Bronchial epithelial cell (primary cell): ENCODE data around the gene CHST11. TPM values are rescaled to one million over a fixed set of nuclear protein-coding genes. Genes with fewer than 3 reads are reported as not detected.

Source experiments
- DNase-seq: peaks from one replicate; pipeline ENCODE4 v3.0.0-alpha.2; 2010; ENCODE audit warnings: low read depth
- FAIRE-seq: peaks from 2 replicates; lab custom pipeline; 2011; peaks lifted over from hg19 to GRCh38; lab: Jason Lieb, UNC
- H3K27me3 ChIP-seq: 2 replicates; pipeline ENCODE4 v1.5.1; 2011; ENCODE audit warnings: low read length; ENCODE audit not compliant: control insufficient read depth, insufficient read depth
- H3K36me3 ChIP-seq: 2 replicates; pipeline ENCODE4 v1.5.1; 2011; ENCODE audit warnings: low read length; ENCODE audit not compliant: control insufficient read depth, insufficient read depth
- H3K4me3 ChIP-seq: 2 replicates; pipeline ENCODE4 v1.5.1; 2011; ENCODE audit warnings: mild to moderate bottlenecking, low read depth, low read length, control low read depth
- CTCF ChIP-seq: IDR thresholded peaks from 2 replicates; pipeline ENCODE4 v1.5.1; 2011; ENCODE audit warnings: mild to moderate bottlenecking, moderate library complexity, low read length, control low read depth, inconsistent platforms; ENCODE audit not compliant: insufficient read depth, severe bottlenecking
- total RNA-seq: library from RNA; depleted of rRNA; stranded (reverse); fragments of >200 nt; gene quantifications from 2 replicates; pipeline ENCODE4 v1.2.1, GENCODE V29; 2014

The CHST11 gene
- total RNA-seq, 1 donor from 2014 or later, result 7.9 TPM

- TF ChIP-seq CTCF, result no peak
Measured at GRCh38 chr12:104416136-104416535, 40.6 kb upstream of the CHST11 start.

GRCh38 chr12:104416585-104416984, 40.2 kb upstream of the CHST11 start:
- Histone ChIP-seq H3K27me3 (no peaks in the 10 kb centered on the region), H3K36me3 (no peaks in the 10 kb centered on the region), H3K4me3 (no peak overlapping the region)
- no peak for FAIRE-seq
- no peak for TF ChIP-seq CTCF
- DNase-seq, result no peak

More at GRCh38 chr12:104416136-104416535, 40.6 kb upstream of the CHST11 start:
- FAIRE-seq (no peak), DNase-seq (no peak)
- no peaks in the 10 kb centered on the region for H3K36me3 ChIP-seq
- H3K4me3 ChIP-seq, result no peak overlapping the region
- H3K27me3 ChIP-seq, result no peaks in the 10 kb centered on the region

DNA sequence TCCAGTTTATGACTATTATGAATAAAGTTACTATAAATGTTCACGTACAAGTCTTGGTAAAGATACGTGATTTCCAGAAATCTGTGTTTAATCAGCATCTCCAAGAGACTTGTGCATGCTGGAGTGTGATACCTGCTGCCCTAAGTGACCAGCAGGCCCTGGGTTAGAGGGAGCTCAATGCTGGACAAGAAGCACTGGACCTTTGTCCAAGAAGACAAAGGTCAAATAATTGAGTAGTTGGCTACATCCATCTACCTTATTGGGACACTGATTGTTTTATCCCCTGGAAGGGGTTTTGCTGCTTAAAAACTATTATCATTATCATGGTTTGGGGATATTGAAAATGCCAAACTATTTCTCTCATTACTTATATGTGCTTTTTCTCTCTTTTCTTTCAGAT, 37.0 kb upstream of the CHST11 start:
- FAIRE-seq (no peak), DNase-seq (no peak)
- peaks cover 2% of the 10 kb centered on the region for H3K27me3 ChIP-seq
- TF ChIP-seq CTCF, result no peak
- H3K4me3 ChIP-seq, result no peak overlapping the region
- no peaks in the 10 kb centered on the region for H3K36me3 ChIP-seq

- no peaks in the 10 kb centered on the region for H3K36me3 ChIP-seq
- no peak overlapping the region for H3K4me3 ChIP-seq
- no peak for FAIRE-seq
- H3K27me3 ChIP-seq, result peaks cover 2% of the 10 kb centered on the region
- DNase-seq, result peak; percentile 59
- no peak for TF ChIP-seq CTCF
Measured at GRCh38 chr12:104420868-104421267, 35.9 kb upstream of the CHST11 start.

- peaks cover 2% of the 10 kb centered on the region for H3K27me3 ChIP-seq
- H3K36me3 ChIP-seq, result no peaks in the 10 kb centered on the region
- H3K4me3 ChIP-seq, result no peak overlapping the region
- FAIRE-seq (no peak), DNase-seq (no peak)
- no peak for TF ChIP-seq CTCF
Measured at GRCh38 chr12:104421343-104421742, 35.4 kb upstream of the CHST11 start.

GRCh38 chr12:104422441-104422840, 34.3 kb upstream of the CHST11 start:
- Histone ChIP-seq H3K4me3 (no peak overlapping the region), H3K36me3 (no peaks in the 10 kb centered on the region), H3K27me3 (peaks cover 2% of the 10 kb centered on the region)
- FAIRE-seq (no peak), DNase-seq (no peak)
- TF ChIP-seq CTCF, result no peak
